ENCODE results near the gene ITPR3. TPM values are rescaled to one million over a fixed set of nuclear protein-coding genes. Genes with fewer than 3 reads are reported as not detected.
A peak's percentile ranks its signal among the peaks of the same experiment; 100 is the strongest.

Gene ITPR3
- total RNA-seq, 4 donors from 2014 or later: 139 to 250 (median 182) TPM

DNA sequence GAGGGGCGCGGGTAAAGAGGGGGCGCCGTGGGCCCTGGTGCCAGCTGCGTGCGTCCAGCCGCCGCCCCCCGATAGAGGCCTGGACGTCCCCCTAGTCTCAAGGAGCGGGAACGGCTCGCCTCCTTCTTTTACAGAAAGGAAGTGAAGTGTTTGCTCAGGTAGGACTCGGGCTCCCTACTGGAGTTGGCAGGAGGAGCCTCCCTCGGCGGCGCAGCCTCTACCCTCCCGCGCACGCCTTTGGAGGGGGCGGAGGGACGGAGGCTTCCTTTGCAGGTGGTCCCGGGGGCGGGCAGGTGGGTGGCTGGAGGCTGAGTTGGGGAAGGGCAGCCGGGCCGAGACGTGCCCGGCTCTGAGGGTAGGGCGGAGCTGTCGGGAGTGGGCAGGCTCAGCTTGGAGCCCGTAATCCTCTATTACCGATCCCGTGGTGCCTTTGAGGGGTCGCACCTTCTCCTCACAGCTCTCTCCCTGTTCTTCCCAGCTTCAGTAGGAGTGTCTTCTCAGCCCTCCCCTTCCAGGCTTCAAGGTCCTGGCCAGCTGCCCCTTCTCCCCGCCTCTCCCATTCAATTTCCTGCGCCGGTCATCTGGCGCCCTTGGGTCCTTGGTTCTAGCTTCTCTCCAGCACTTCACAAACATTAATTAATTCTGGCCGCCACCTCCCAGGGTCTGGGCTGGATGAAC lies 728 bp downstream of the ITPR3 start:
- Histone ChIP-seq H3K9me3 (no peaks in the 10 kb centered on the region), H3K36me3 (peaks cover 0 to 3% (median 0%) of the 10 kb centered on the region in 3 donors), H3K27me3 (no peaks in the 10 kb centered on the region), H3K4me3 (peak overlapping the region; percentile 78 to 95 (median 84)), H3K27ac (peak overlapping the region; percentile 93 to 97 (median 95)), H3K4me1 (peaks cover 0 to 54% (median 8%) of the 10 kb centered on the region in 4 donors)
- peak; percentile 32 to 47 for TF ChIP-seq POLR2A (IDR thresholded peaks at IDR 0.05)
- TF ChIP-seq, protein P1, sequence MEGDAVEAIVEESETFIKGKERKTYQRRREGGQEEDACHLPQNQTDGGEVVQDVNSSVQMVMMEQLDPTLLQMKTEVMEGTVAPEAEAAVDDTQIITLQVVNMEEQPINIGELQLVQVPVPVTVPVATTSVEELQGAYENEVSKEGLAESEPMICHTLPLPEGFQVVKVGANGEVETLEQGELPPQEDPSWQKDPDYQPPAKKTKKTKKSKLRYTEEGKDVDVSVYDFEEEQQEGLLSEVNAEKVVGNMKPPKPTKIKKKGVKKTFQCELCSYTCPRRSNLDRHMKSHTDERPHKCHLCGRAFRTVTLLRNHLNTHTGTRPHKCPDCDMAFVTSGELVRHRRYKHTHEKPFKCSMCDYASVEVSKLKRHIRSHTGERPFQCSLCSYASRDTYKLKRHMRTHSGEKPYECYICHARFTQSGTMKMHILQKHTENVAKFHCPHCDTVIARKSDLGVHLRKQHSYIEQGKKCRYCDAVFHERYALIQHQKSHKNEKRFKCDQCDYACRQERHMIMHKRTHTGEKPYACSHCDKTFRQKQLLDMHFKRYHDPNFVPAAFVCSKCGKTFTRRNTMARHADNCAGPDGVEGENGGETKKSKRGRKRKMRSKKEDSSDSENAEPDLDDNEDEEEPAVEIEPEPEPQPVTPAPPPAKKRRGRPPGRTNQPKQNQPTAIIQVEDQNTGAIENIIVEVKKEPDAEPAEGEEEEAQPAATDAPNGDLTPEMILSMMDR (IDR thresholded peaks at IDR 0.05): no peak
- DNase-seq: peak; percentile 42 to 72 (median 66)

DNA sequence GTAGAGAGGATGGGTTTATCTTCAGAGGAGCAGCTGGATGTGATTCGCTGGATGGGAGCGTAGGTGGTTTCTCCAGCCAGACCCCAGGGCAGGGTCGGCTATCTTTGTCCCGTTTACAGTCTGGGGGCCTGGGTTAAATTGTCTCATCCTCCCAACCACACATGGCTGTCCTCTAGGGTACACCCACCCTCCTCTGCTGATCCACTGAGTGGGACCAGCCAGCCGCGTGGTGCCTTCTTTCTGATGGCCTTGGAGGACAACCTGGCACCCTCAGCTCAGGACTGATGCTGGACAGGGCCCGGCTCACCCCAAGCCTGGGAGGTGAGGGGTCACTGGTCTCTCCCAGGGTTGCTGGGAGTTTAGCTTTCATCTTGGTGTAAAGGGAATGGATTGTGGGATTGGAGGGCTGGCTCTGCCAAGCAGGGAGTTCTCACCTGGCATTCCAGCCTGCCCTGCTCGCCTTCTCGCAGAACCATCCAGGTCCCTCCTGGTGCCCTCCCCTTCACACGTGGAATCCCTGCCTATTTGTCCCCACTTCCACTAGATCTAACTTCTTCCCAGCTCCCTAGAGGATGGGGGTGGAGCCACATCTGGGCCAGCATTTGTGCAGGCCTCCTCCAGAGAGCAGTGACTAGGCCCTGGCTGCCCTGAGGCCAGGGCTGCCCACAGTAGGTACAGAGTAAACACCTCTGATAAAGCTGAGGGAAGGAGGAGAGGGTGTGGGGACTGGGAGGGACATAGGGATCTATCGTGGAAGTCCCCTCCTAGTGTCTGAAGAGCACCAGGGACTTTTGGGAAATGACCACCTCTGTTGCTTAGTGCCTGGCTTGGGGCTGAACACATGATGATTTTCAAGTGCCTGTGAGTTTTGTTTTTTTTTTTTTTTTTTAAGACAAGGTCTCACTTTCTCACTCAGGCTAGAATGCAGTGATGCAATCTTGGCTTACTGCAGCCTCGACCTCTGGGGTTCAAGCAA lies 1.6 kb downstream of the ITPR3 start:
- Histone ChIP-seq H3K4me1 (peaks cover 0 to 60% (median 8%) of the 10 kb centered on the region in 4 donors), H3K27me3 (no peaks in the 10 kb centered on the region), H3K27ac (peak overlapping the region; percentile 93 to 97 (median 95)), H3K36me3 (peaks cover 0 to 3% (median 0%) of the 10 kb centered on the region in 3 donors), H3K9me3 (no peaks in the 10 kb centered on the region), H3K4me3 (peak overlapping the region; percentile 78 to 95 (median 84))
- peak in 1 of 3 donors; percentile 66 for DNase-seq
- TF ChIP-seq, protein P1 (IDR thresholded peaks at IDR 0.05): peak in 1 of 6 experiments; percentile 7
- peak; percentile 24 to 53 for TF ChIP-seq POLR2A (IDR thresholded peaks at IDR 0.05)

DNA sequence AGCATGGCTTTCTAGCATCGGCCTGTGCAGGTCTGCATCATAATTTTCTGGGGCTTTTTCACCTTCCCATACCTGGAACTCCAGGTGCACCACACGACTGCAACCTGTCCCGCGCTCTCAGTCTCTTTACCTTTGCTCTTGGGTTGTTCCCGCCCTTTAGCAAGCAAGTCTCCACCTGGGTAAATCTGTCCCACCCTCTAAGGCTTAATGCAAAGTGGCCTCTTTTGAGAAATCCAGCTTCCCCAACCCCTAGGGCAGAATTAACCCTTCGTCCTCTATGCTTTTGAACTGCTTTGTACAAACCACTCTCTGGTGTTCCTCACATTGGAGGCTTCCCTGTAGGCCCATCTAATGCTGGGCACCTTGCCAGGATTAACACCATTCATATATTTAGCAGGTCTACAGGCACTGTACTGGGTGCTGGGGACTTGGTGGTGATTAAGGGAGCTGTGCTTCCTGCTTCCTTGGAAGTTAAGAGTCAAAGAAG lies 2.8 kb downstream of the ITPR3 start:
- DNase-seq: peak in 1 of 3 donors; percentile 57
- no peaks in the 10 kb centered on the region for H3K27me3 ChIP-seq
- H3K9me3 ChIP-seq: no peaks in the 10 kb centered on the region
- H3K4me1 ChIP-seq: peaks cover 0 to 69% (median 14%) of the 10 kb centered on the region in 4 donors
- peak overlapping the region in 3 of 4 donors; percentile 95 to 97 (median 95) for H3K27ac ChIP-seq
- H3K4me3 ChIP-seq: peak overlapping the region in 2 of 4 donors; percentile 4 to 78
- peaks cover 0 to 3% (median 0%) of the 10 kb centered on the region in 3 donors for H3K36me3 ChIP-seq
- peak; percentile 39 to 47 for TF ChIP-seq POLR2A (IDR thresholded peaks at IDR 0.05)
- TF ChIP-seq, protein P1 (IDR thresholded peaks at IDR 0.05): peak in 1 of 6 experiments; percentile 7

DNA sequence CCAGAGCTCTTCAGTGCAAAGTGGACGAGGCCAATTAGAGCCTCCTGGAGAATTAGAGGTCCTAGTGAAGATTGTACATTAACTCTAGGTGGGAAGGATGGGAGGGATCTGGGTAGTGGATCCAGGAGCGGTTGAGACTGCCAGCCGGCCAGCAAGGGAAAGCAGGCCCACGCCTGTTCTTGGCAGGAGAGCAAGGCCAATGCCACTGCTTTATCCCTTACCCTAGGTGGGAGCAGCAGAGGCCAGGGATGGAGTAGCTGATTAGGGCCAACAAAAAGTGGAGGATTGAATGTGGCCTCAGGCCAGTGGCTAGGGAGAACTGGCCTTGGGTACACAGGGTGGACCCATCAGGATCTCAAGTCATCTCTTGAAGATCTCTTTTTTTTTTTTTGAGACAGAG lies 3.7 kb downstream of the ITPR3 start:
- H3K36me3 ChIP-seq: peaks cover 0 to 3% (median 0%) of the 10 kb centered on the region in 3 donors
- no peaks in the 10 kb centered on the region for H3K27me3 ChIP-seq
- TF ChIP-seq, protein P1 (IDR thresholded peaks at IDR 0.05): no peak
- no peak for TF ChIP-seq POLR2A (IDR thresholded peaks at IDR 0.05)
- no peaks in the 10 kb centered on the region for H3K9me3 ChIP-seq
- no peak for DNase-seq
- H3K27ac ChIP-seq: peak overlapping the region in 3 of 4 donors; percentile 95 to 97 (median 95)
- no peak overlapping the region for H3K4me3 ChIP-seq
- H3K4me1 ChIP-seq: peaks cover 0 to 61% (median 14%) of the 10 kb centered on the region in 4 donors

DNA sequence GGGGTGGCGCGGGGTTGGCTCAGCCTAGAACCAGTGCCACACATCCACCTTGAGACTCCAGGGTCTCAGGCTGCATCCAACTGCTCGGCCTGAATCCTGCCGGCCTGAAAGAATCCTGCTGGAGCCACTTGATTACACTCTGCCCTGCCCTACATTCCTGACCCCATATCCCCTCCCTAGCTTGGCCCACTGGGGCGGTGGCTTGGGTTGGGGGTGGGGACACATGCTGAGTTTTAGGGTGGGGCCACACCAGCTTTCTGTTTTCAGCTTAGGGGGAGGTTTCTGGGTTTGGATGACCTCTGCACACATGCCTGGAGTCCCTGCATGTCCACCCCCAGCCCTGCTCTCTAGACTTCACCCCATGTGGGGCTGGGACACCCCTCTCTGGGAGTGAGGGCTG lies 6.8 kb downstream of the ITPR3 start:
- Histone ChIP-seq H3K27ac (peak overlapping the region; percentile 32 to 46 (median 44)), H3K27me3 (no peaks in the 10 kb centered on the region), H3K9me3 (no peaks in the 10 kb centered on the region), H3K4me3 (no peak overlapping the region), H3K36me3 (peaks cover 0 to 3% (median 0%) of the 10 kb centered on the region in 3 donors), H3K4me1 (peaks cover 0 to 71% (median 17%) of the 10 kb centered on the region in 4 donors)
- TF ChIP-seq, protein P1 (IDR thresholded peaks at IDR 0.05): no peak
- no peak for TF ChIP-seq POLR2A (IDR thresholded peaks at IDR 0.05)
- DNase-seq: no peak

Data from Peyer's patch (tissue), 4 donors.